Type B pancreatic cell (in vitro differentiated cells): ENCODE results near the gene ZKSCAN1. TPM values are rescaled to one million over a fixed set of nuclear protein-coding genes. Genes with fewer than 3 reads are reported as not detected.
"Not testable (repeated sequence)": the region's sequence is repeated elsewhere in the genome, so short reads cannot be mapped to it uniquely, and the experiment has no call there.

Experiments
- DNase-seq: peaks from one replicate; pipeline ENCODE4 v3.0.0; 2021; ENCODE audit warnings: mixed read lengths; ENCODE audit not compliant: unreplicated experiment; ENCODE audit errors: extremely low spot score
- H3K27ac Mint-ChIP-seq: 2 replicates; pipeline ENCODE4 v1.8.0; 2021; ENCODE audit warnings: mild to moderate bottlenecking, mixed read lengths
- H3K27me3 Mint-ChIP-seq: 2 replicates; pipeline ENCODE4 v1.8.0; 2021; ENCODE audit warnings: mixed read lengths
- H3K36me3 Mint-ChIP-seq: 2 replicates; pipeline ENCODE4 v1.8.0; 2021; ENCODE audit warnings: mixed read lengths
- H3K4me1 Mint-ChIP-seq: one replicate; pipeline ENCODE4 v1.8.0; 2021; ENCODE audit warnings: mixed read lengths; ENCODE audit not compliant: unreplicated experiment
- H3K4me3 Mint-ChIP-seq: 2 replicates; pipeline ENCODE4 v1.8.0; 2021; ENCODE audit warnings: mild to moderate bottlenecking, mixed read lengths
- H3K9me3 Mint-ChIP-seq: 2 replicates; pipeline ENCODE4 v1.8.0; 2021; ENCODE audit warnings: mixed read lengths
- CTCF ChIP-seq: fragments of 200-600 bp; sonication (generic); conservative IDR thresholded peaks from 2 replicates; pipeline ENCODE4 v1.5.0; 2021; ENCODE audit warnings: antibody characterized with exemption, mild to moderate bottlenecking
- total RNA-seq: library from RNA; stranded (reverse); gene quantifications from 2 replicates; pipeline ENCODE4 v1.2.1, GENCODE V29; 2021; ENCODE audit warnings: low replicate concordance

Gene ZKSCAN1
- total RNA-seq, 1 donor from 2014 or later: 157 TPM

- Mint-ChIP-seq H3K27me3 (peaks cover 5% of the 10 kb centered on the region), H3K9me3 (no peaks in the 10 kb centered on the region), H3K4me1 (peaks cover 16% of the 10 kb centered on the region), H3K4me3 (no peak overlapping the region), H3K27ac (no peak overlapping the region), H3K36me3 (no peaks in the 10 kb centered on the region)
- TF ChIP-seq CTCF: no peak
- DNase-seq: no peak
Observed at GRCh38 chr7:100010901-100011300, 4.5 kb upstream of the ZKSCAN1 start.

DNA sequence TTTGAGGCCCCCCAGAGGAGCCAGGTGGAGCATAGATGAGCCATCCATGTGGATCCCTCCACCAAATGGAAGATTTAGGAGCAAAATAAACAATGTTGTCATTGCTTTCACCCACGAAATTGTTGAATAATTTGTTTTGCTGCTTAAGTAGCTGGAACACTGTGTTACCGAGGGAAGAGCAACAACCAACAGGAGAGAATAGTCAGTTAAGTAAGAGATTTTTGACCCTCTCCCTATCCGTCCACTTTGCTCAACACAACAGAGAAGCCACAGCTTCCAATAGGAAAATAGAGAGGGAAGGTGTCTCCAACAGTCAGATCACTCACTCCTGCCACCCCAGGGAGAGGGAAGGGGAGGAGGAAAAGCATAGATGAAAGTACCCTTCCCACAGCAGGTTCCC is 3.9 kb upstream of the ZKSCAN1 start:
- H3K27me3 Mint-ChIP-seq: peaks cover 5% of the 10 kb centered on the region
- H3K4me1 Mint-ChIP-seq: peaks cover 22% of the 10 kb centered on the region
- peak overlapping the region; percentile 80 for H3K27ac Mint-ChIP-seq
- H3K36me3 Mint-ChIP-seq: no peaks in the 10 kb centered on the region
- no peak for TF ChIP-seq CTCF
- H3K4me3 Mint-ChIP-seq: no peak overlapping the region
- H3K9me3 Mint-ChIP-seq: no peaks in the 10 kb centered on the region
- no peak for DNase-seq

- Mint-ChIP-seq H3K4me3 (peak overlapping the region; percentile 52), H3K27ac (peak overlapping the region; percentile 77), H3K4me1 (peaks cover 26% of the 10 kb centered on the region)
- not testable (repeated sequence) for DNase-seq, H3K36me3 Mint-ChIP-seq, H3K9me3 Mint-ChIP-seq, H3K27me3 Mint-ChIP-seq
Observed at GRCh38 chr7:100012385-100013327, 2.7 kb upstream of the ZKSCAN1 start.

DNA sequence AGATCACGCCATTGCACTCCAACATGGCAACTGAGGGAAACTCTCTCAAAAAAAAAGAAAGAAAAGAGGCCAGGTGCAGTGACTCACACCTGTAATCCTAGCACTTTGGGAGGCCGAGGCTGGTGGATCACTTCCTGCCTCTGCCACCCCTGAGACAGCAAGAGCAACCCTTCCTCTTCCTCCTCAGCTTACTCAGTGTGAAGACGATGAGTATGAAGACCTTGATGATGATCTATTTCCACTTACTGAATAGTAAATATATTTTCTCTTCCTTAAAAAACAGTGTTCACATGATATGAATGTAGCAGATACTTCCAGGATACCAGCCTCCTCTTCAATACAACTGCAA is 2.1 kb upstream of the ZKSCAN1 start:
- H3K4me1 Mint-ChIP-seq: peaks cover 26% of the 10 kb centered on the region
- TF ChIP-seq CTCF: no peak
- H3K27ac Mint-ChIP-seq: peak overlapping the region; percentile 77
- H3K9me3 Mint-ChIP-seq: no peaks in the 10 kb centered on the region
- H3K27me3 Mint-ChIP-seq: peaks cover 5% of the 10 kb centered on the region
- peaks cover 4% of the 10 kb centered on the region for H3K36me3 Mint-ChIP-seq
- peak overlapping the region; percentile 8 for H3K4me3 Mint-ChIP-seq
- DNase-seq: no peak

DNA sequence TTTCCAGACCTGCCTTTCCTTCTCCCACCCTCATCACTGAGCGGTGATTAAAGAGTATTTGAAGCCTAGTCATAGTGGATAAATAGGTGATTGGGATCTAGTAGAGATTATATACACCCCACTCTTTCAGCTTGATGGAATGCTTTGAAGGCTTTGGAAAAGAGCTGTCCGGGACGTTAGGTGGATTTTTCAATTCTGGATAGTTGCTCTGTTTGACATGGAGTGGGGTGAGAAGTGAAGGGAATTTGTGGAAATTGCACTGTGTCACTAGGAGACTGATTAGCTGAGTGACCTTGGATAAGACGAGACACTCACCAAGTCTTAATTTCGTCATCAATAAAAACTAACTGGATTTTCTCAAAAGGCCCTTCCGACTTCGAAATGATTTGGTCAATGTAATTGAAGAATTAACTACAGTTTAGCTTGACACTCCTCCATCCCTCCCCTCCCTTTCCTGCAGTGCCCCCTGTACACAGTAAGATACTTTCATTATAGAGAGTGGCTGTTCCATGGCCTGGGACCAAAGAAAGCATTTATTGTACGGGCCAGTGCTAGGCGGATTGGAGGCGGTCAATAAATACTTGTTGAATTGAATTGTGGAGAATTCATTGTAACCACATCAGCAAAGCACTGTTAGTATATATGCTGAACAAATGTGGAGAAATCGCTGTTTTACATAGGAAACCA is 962 bp downstream of the ZKSCAN1 start:
- no peak for DNase-seq
- Mint-ChIP-seq H3K27me3 (peaks cover 3% of the 10 kb centered on the region), H3K4me1 (peaks cover 31% of the 10 kb centered on the region), H3K27ac (peak overlapping the region; percentile 97), H3K9me3 (no peaks in the 10 kb centered on the region), H3K36me3 (peaks cover 8% of the 10 kb centered on the region), H3K4me3 (peak overlapping the region; percentile 96)
- no peak for TF ChIP-seq CTCF

DNA sequence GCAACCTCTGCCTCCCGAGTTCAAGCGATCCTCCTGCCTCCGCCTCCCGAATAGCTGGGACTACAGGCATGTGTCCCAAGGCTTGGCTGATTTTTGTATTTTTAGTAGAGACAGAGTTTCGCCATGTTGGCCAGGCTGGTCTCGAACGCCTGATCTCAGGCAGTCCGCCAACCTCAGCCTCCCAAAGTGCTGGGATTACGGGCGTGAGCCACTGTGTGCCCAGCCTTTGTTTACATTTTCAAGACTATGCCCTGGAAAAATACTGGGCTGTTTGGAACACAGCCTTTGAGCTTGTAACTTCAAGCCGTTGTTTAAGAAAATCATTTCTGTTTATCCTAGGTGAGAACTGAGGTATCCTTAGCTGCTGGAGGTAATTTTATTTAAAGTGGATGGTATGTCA is 1.9 kb downstream of the ZKSCAN1 start:
- peak overlapping the region; percentile 78 for H3K4me3 Mint-ChIP-seq
- no peaks in the 10 kb centered on the region for H3K27me3 Mint-ChIP-seq
- peak overlapping the region; percentile 73 for H3K27ac Mint-ChIP-seq
- peaks cover 31% of the 10 kb centered on the region for H3K4me1 Mint-ChIP-seq
- no peak for TF ChIP-seq CTCF
- peaks cover 8% of the 10 kb centered on the region for H3K36me3 Mint-ChIP-seq
- H3K9me3 Mint-ChIP-seq: no peaks in the 10 kb centered on the region
- no peak for DNase-seq
